Measurements from ENCODE around the gene DYNC1LI2.

DYNC1LI2 gene

GRCh38 chr16:66740533-66740932 is 10.9 kb downstream of the DYNC1LI2 start:
- no peak for TF ChIP-seq EZH2phosphoT487 (IDR thresholded peaks at IDR 0.05; ENCODE audit: borderline replicate concordance, low read length)
- no peak for TF ChIP-seq CTCF (IDR thresholded peaks at IDR 0.05; ENCODE audit: low read depth, low read length, poor library complexity, severe bottlenecking)
- Histone ChIP-seq H3K4me3 (ENCODE audit: low read length) (no peak overlapping the region), H3K27me3 (ENCODE audit: control insufficient read depth, low read length) (no peaks in the 10 kb centered on the region), H3K79me2 (ENCODE audit: control insufficient read depth, low read length) (peaks cover 27% of the 10 kb centered on the region), H4K20me1 (ENCODE audit: control insufficient read depth, insufficient read depth, low read depth, low read length) (peaks cover 3% of the 10 kb centered on the region; the same call in 1 of the 2 replicates), H3K4me2 (ENCODE audit: low read length) (no peak overlapping the region), H3K27ac (ENCODE audit: low read depth, low read length) (no peak overlapping the region), H3K9me2 (replicated peaks; ENCODE audit: control insufficient read depth, low read length) (no peaks in the 10 kb centered on the region), H3F3A (ENCODE audit: control insufficient read depth, insufficient read depth) (0 out of 2 replicates have a peak, but pooled peaks cover 4% of the 10 kb centered on the region), H3K9me3 (ENCODE audit: control insufficient read depth, insufficient read depth, low read length) (no peaks in the 10 kb centered on the region), H3K36me3 (ENCODE audit: control insufficient read depth, low read length) (peaks cover 87% of the 10 kb centered on the region), H3K4me1 (ENCODE audit: control insufficient read depth, low read length) (no peaks in the 10 kb centered on the region)

- Histone ChIP-seq H3K9me2 (replicated peaks; ENCODE audit: control insufficient read depth, low read length) (no peaks in the 10 kb centered on the region), H3K36me3 (ENCODE audit: control insufficient read depth, low read length) (peaks cover 89% of the 10 kb centered on the region), H3K4me3 (ENCODE audit: low read length) (no peak overlapping the region), H3F3A (ENCODE audit: control insufficient read depth, insufficient read depth) (0 out of 2 replicates have a peak, but pooled peaks cover 4% of the 10 kb centered on the region), H3K4me1 (ENCODE audit: control insufficient read depth, low read length) (no peaks in the 10 kb centered on the region), H4K20me1 (ENCODE audit: control insufficient read depth, insufficient read depth, low read depth, low read length) (peaks cover 3% of the 10 kb centered on the region; the same call in 1 of the 2 replicates), H3K4me2 (ENCODE audit: low read length) (no peak overlapping the region), H3K9me3 (ENCODE audit: control insufficient read depth, insufficient read depth, low read length) (no peaks in the 10 kb centered on the region), H3K27ac (ENCODE audit: low read depth, low read length) (no peak overlapping the region), H3K79me2 (ENCODE audit: control insufficient read depth, low read length) (peaks cover 27% of the 10 kb centered on the region), H3K27me3 (ENCODE audit: control insufficient read depth, low read length) (no peaks in the 10 kb centered on the region)
- peak; percentile 80 for TF ChIP-seq CTCF (IDR thresholded peaks at IDR 0.05; ENCODE audit: low read depth, low read length, poor library complexity, severe bottlenecking)
- no peak for TF ChIP-seq EZH2phosphoT487 (IDR thresholded peaks at IDR 0.05; ENCODE audit: borderline replicate concordance, low read length)
Measured at GRCh38 chr16:66740010-66740409, 11.4 kb downstream of the DYNC1LI2 start.

GRCh38 chr16:66735891-66736290 is 15.5 kb downstream of the DYNC1LI2 start:
- Histone ChIP-seq H3K36me3 (ENCODE audit: control insufficient read depth, low read length) (peaks cover 87% of the 10 kb centered on the region), H4K20me1 (ENCODE audit: control insufficient read depth, insufficient read depth, low read depth, low read length) (peaks cover 3% of the 10 kb centered on the region; the same call in 1 of the 2 replicates)

More at GRCh38 chr16:66735891-66736290, 15.5 kb downstream of the DYNC1LI2 start:
- no peak overlapping the region for H3K4me2 ChIP-seq (ENCODE audit: low read length)
- H3K9me2 ChIP-seq (replicated peaks; ENCODE audit: control insufficient read depth, low read length) = no peaks in the 10 kb centered on the region
- H3F3A ChIP-seq (ENCODE audit: control insufficient read depth, insufficient read depth) = no peaks in the 10 kb centered on the region
- no peak overlapping the region for H3K27ac ChIP-seq (ENCODE audit: low read depth, low read length)
- no peaks in the 10 kb centered on the region for H3K4me1 ChIP-seq (ENCODE audit: control insufficient read depth, low read length)
- H3K79me2 ChIP-seq (ENCODE audit: control insufficient read depth, low read length) = peaks cover 21% of the 10 kb centered on the region
- no peak for TF ChIP-seq EZH2phosphoT487 (IDR thresholded peaks at IDR 0.05; ENCODE audit: borderline replicate concordance, low read length)
- TF ChIP-seq CTCF (IDR thresholded peaks at IDR 0.05; ENCODE audit: low read depth, low read length, poor library complexity, severe bottlenecking) = no peak
- no peaks in the 10 kb centered on the region for H3K9me3 ChIP-seq (ENCODE audit: control insufficient read depth, insufficient read depth, low read length)
- no peak overlapping the region for H3K4me3 ChIP-seq (ENCODE audit: low read length)
- H3K27me3 ChIP-seq (ENCODE audit: control insufficient read depth, low read length) = no peaks in the 10 kb centered on the region
